Measurements from ENCODE around the gene TMTC2.

DNA sequence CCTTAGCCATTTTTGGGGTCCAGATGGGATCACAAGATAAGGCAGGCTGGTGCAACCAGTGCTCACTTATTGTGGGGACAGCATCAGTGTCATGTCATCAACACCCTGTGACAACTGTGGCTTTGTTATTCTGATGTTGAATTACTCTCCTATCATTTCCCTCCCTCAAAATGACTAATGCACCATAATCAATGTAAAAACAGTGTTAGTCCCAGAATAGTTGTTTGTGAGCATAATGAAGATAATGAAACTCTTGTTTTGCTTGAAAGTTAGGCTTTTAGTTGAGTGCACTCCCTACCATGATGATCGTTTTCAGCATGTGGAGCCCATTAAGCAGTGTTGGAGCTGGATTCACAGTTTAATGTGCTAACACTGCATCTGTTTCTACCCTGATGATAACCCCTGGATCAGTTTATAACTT, 151.4 kb downstream of the TMTC2 start:
- TF ChIP-seq, protein P1, sequence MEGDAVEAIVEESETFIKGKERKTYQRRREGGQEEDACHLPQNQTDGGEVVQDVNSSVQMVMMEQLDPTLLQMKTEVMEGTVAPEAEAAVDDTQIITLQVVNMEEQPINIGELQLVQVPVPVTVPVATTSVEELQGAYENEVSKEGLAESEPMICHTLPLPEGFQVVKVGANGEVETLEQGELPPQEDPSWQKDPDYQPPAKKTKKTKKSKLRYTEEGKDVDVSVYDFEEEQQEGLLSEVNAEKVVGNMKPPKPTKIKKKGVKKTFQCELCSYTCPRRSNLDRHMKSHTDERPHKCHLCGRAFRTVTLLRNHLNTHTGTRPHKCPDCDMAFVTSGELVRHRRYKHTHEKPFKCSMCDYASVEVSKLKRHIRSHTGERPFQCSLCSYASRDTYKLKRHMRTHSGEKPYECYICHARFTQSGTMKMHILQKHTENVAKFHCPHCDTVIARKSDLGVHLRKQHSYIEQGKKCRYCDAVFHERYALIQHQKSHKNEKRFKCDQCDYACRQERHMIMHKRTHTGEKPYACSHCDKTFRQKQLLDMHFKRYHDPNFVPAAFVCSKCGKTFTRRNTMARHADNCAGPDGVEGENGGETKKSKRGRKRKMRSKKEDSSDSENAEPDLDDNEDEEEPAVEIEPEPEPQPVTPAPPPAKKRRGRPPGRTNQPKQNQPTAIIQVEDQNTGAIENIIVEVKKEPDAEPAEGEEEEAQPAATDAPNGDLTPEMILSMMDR (IDR thresholded peaks at IDR 0.05): no peak
- TF ChIP-seq POLR2A (IDR thresholded peaks at IDR 0.05) (no peak), EP300 (IDR thresholded peaks at IDR 0.05) (no peak)

Measured in tibial nerve (tissue), 4 donors.